HepG2 (cell line): ENCODE measurements around the gene PDGFA. TPM values are rescaled to one million over a fixed set of nuclear protein-coding genes. Genes with fewer than 3 reads are reported as not detected.

Source experiments
- ATF1 ChIP-seq: IDR thresholded peaks from 2 replicates; pipeline ENCODE4 v1.6.1; 2016; ENCODE audit warnings: mild to moderate bottlenecking, control low read depth
- CHCHD3 ChIP-seq: sonication (generic); formaldehyde crosslinking; IDR thresholded peaks from 2 replicates; pipeline ENCODE4 v1.8.0; 2022; ENCODE audit warnings: mild to moderate bottlenecking, missing genetic modification reagents, moderate library complexity
- GATA4 ChIP-seq: sonication (generic); IDR thresholded peaks from 2 replicates; pipeline ENCODE4 v1.6.1; 2016; ENCODE audit warnings: antibody characterized with exemption, low read depth, borderline replicate concordance
- HNRNPK ChIP-seq: fragments of 200-400 bp; formaldehyde crosslinking; IDR thresholded peaks from 2 replicates; pipeline ENCODE4 v1.6.1; 2018; ENCODE audit warnings: low read length, low read depth, moderate library complexity, mild to moderate bottlenecking; ENCODE audit not compliant: poor library complexity, severe bottlenecking
- KAT8 ChIP-seq: IDR thresholded peaks from 2 replicates; pipeline ENCODE4 v1.6.1; 2016; ENCODE audit warnings: missing genetic modification reagents, missing compliant biosample characterization
- KLF15 ChIP-seq: sonication (generic); formaldehyde crosslinking; IDR thresholded peaks from 2 replicates; pipeline ENCODE4 v1.8.1; 2023; ENCODE audit warnings: borderline replicate concordance, mild to moderate bottlenecking, inconsistent platforms, missing genetic modification reagents, mixed read lengths
- MEIS2 ChIP-seq: sonication (generic); formaldehyde crosslinking; IDR thresholded peaks from 2 replicates; pipeline ENCODE4 v1.9.0; 2021; ENCODE audit warnings: mild to moderate bottlenecking, missing genetic modification reagents
- NCOA2 ChIP-seq: sonication (generic); formaldehyde crosslinking; IDR thresholded peaks from 2 replicates; pipeline ENCODE4 v1.8.0; 2022; ENCODE audit warnings: inconsistent platforms
- NFE2L1 ChIP-seq: sonication (generic); formaldehyde crosslinking; IDR thresholded peaks from 2 replicates; pipeline ENCODE4 v1.4.0; 2020; ENCODE audit warnings: missing genetic modification reagents, mild to moderate bottlenecking, borderline replicate concordance
- RXRA ChIP-seq: sonication (generic); formaldehyde crosslinking; IDR thresholded peaks from 2 replicates; pipeline ENCODE4 v1.5.1; 2020; ENCODE audit warnings: missing genetic modification reagents
- SCMH1 ChIP-seq: sonication (generic); formaldehyde crosslinking; IDR thresholded peaks from 2 replicates; pipeline ENCODE4 v1.9.0; 2021; ENCODE audit warnings: missing genetic modification reagents, mild to moderate bottlenecking, borderline replicate concordance
- TCF7 ChIP-seq: sonication (generic); IDR thresholded peaks from 2 replicates; pipeline ENCODE4 v1.6.1; 2016; ENCODE audit warnings: antibody characterized with exemption, low read depth
- ZNF282 ChIP-seq: fragments of 450-650 bp; IDR thresholded peaks from 2 replicates; pipeline ENCODE4 v1.6.1; 2018; ENCODE audit not compliant: partially characterized antibody
- ZNF557 ChIP-seq: sonication (generic); formaldehyde crosslinking; IDR thresholded peaks from 2 replicates; pipeline ENCODE4 v1.4.0; 2020; ENCODE audit warnings: missing genetic modification reagents
- ZNF775 ChIP-seq: sonication (generic); formaldehyde crosslinking; IDR thresholded peaks from 2 replicates; pipeline ENCODE4 v1.4.0; 2020; ENCODE audit warnings: missing genetic modification reagents, mild to moderate bottlenecking, moderate library complexity, borderline replicate concordance
- ZSCAN12 ChIP-seq: sonication (generic); formaldehyde crosslinking; IDR thresholded peaks from 2 replicates; pipeline ENCODE4 v1.9.0; 2021; ENCODE audit warnings: mild to moderate bottlenecking, missing genetic modification reagents
- ZSCAN22 ChIP-seq: sonication (generic); formaldehyde crosslinking; IDR thresholded peaks from 2 replicates; pipeline ENCODE4 v1.4.0; 2020; ENCODE audit warnings: mild to moderate bottlenecking, missing genetic modification reagents
- polyA plus RNA-seq, 8 experiments: library from polyadenylated mRNA; depleted of rRNA in 3 of 8; stranded (reverse) in 7 of 8; unstranded in 1 of 8; fragments of >200 nt; fragmentation: Illumina TruSeq in 4 of 8; extraction: Trizol in 4 of 8; gene quantifications; 2 replicates each; pipeline versions ENCODE4 v1.2.1 to v1.2.3, GENCODE V29; 2011 to 2016; ENCODE audit warnings: low read depth in 4 of 8, missing spikeins in 1 of 8, mixed read lengths in 1 of 8; ENCODE audit not compliant: insufficient read depth in 1 of 8
- total RNA-seq, 5 experiments: library from RNA; depleted of rRNA; stranded (reverse); fragments of >200 nt; fragmentation: Illumina TruSeq; extraction: Trizol; gene quantifications; 2 replicates each; pipeline ENCODE4 v1.2.3, GENCODE V29; 2016; ENCODE audit warnings: low read depth in 1 of 5
- TF ChIP-seq, protein P1 (sequence below): sonication (generic); formaldehyde crosslinking; IDR thresholded peaks from 2 replicates; pipeline ENCODE4 v1.5.1; 2020; ENCODE audit warnings: mild to moderate bottlenecking, missing genetic modification reagents
- TF ChIP-seq, protein P2 (sequence below): fragments of 450-650 bp; IDR thresholded peaks from 2 replicates; pipeline ENCODE4 v1.6.1; 2017; ENCODE audit warnings: mild to moderate bottlenecking
- TF ChIP-seq, protein P3 (sequence below): sonication (generic); formaldehyde crosslinking; IDR thresholded peaks from 2 replicates; pipeline ENCODE4 v1.9.0; 2022; ENCODE audit warnings: missing genetic modification reagents, mild to moderate bottlenecking, borderline replicate concordance
- TF ChIP-seq, protein P4 (sequence below): sonication (generic); formaldehyde crosslinking; IDR thresholded peaks from 2 replicates; pipeline ENCODE4 v1.5.0; 2020; ENCODE audit warnings: missing genetic modification reagents, mild to moderate bottlenecking, borderline replicate concordance

The PDGFA gene
- total and polyA plus RNA-seq, 2 of the 13 experiments (the other 11 are each of a cell fraction or from before 2014, with no cell fraction given): 1.5 to 3.4 TPM

DNA sequence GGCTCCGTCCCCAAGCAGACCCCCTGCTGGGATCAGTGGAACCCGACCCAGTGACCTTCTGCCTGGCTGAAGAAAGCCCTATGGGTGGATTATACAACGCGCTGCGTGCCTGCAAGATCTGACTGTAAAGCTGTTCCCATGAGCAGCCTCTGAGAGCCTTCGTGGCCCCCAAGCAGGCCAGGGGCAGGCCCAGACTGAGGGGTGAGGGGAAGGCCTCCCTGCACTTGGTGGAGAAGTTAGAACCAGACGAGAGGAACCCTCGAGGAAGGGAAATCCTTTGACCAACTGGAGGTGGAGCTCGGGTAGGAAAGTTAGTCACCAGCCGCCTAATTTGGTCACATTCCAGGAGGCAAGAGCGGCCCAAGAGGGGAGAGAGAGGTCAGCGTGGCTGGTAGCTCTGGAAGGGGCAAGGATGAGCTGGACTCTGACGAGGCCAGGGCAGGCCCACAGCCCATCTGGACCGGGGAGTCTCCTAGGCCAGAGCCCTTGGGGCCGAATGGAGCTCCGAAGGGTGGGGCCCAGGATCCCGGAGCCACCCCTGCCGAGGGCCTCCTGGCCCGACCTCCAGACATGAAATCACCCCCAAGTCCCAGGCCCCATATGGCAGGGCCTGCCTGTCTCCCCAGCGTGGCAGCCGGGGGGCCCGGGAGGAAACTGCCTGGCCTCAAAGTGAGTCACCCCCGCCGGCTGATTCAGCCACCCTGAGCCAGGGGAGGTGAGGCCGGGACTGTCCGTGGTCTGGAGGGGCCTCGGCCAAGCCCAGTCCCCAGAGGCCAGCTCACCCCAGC, 23.3 kb upstream of the PDGFA start (continued):
- no peak for TF ChIP-seq NFE2L1
- TF ChIP-seq CHCHD3: no peak
- TF ChIP-seq ATF1 (CRISPR knock-in tag): no peak
- no peak for TF ChIP-seq MEIS2 (CRISPR knock-in tag)
- TF ChIP-seq ZSCAN12 (CRISPR knock-in tag): no peak
- TF ChIP-seq SCMH1 (CRISPR knock-in tag): no peak
- TF ChIP-seq, protein P1, sequence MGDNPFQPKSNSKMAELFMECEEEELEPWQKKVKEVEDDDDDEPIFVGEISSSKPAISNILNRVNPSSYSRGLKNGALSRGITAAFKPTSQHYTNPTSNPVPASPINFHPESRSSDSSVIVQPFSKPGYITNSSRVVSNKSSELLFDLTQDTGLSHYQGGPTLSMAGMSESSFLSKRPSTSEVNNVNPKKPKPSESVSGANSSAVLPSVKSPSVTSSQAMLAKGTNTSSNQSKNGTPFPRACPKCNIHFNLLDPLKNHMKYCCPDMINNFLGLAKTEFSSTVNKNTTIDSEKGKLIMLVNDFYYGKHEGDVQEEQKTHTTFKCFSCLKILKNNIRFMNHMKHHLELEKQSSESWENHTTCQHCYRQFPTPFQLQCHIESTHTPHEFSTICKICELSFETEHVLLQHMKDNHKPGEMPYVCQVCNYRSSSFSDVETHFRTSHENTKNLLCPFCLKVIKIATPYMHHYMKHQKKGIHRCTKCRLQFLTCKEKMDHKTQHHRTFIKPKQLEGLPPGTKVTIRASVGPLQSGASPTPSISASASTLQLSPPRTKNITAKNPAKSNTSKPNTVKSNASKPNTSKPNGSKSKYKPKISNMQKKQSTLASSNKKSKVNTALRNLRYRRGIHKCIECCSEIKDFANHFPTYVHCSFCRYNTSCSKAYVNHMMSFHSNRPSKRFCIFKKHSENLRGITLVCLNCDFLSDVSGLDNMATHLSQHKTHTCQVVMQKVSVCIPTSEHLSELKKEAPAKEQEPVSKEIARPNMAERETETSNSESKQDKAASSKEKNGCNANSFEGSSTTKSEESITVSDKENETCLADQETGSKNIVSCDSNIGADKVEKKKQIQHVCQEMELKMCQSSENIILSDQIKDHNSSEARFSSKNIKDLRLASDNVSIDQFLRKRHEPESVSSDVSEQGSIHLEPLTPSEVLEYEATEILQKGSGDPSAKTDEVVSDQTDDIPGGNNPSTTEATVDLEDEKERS (CRISPR knock-in tag): no peak
- no peak for TF ChIP-seq HNRNPK
- no peak for TF ChIP-seq NCOA2 (CRISPR knock-in tag)
- no peak for TF ChIP-seq KAT8 (CRISPR knock-in tag)
- TF ChIP-seq KLF15 (CRISPR knock-in tag): no peak
- TF ChIP-seq, protein P2, sequence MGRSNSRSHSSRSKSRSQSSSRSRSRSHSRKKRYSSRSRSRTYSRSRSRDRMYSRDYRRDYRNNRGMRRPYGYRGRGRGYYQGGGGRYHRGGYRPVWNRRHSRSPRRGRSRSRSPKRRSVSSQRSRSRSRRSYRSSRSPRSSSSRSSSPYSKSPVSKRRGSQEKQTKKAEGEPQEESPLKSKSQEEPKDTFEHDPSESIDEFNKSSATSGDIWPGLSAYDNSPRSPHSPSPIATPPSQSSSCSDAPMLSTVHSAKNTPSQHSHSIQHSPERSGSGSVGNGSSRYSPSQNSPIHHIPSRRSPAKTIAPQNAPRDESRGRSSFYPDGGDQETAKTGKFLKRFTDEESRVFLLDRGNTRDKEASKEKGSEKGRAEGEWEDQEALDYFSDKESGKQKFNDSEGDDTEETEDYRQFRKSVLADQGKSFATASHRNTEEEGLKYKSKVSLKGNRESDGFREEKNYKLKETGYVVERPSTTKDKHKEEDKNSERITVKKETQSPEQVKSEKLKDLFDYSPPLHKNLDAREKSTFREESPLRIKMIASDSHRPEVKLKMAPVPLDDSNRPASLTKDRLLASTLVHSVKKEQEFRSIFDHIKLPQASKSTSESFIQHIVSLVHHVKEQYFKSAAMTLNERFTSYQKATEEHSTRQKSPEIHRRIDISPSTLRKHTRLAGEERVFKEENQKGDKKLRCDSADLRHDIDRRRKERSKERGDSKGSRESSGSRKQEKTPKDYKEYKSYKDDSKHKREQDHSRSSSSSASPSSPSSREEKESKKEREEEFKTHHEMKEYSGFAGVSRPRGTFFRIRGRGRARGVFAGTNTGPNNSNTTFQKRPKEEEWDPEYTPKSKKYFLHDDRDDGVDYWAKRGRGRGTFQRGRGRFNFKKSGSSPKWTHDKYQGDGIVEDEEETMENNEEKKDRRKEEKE: no peak
- TF ChIP-seq GATA4: no peak
- TF ChIP-seq, protein P3, sequence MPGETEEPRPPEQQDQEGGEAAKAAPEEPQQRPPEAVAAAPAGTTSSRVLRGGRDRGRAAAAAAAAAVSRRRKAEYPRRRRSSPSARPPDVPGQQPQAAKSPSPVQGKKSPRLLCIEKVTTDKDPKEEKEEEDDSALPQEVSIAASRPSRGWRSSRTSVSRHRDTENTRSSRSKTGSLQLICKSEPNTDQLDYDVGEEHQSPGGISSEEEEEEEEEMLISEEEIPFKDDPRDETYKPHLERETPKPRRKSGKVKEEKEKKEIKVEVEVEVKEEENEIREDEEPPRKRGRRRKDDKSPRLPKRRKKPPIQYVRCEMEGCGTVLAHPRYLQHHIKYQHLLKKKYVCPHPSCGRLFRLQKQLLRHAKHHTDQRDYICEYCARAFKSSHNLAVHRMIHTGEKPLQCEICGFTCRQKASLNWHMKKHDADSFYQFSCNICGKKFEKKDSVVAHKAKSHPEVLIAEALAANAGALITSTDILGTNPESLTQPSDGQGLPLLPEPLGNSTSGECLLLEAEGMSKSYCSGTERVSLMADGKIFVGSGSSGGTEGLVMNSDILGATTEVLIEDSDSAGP (CRISPR knock-in tag): peak; percentile 15; the same call in 1 of the 2 replicates
- TF ChIP-seq RXRA: no peak
- TF ChIP-seq ZNF282: no peak
- TF ChIP-seq ZNF775 (CRISPR knock-in tag): no peak
- TF ChIP-seq, protein P4, sequence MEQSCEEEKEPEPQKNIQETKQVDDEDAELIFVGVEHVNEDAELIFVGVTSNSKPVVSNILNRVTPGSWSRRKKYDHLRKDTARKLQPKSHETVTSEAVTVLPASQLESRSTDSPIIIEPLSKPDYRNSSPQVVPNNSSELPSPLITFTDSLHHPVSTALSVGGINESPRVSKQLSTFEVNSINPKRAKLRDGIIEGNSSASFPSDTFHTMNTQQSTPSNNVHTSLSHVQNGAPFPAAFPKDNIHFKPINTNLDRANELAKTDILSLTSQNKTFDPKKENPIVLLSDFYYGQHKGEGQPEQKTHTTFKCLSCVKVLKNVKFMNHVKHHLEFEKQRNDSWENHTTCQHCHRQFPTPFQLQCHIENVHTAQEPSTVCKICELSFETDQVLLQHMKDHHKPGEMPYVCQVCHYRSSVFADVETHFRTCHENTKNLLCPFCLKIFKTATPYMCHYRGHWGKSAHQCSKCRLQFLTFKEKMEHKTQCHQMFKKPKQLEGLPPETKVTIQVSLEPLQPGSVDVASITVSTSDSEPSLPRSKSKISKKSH (CRISPR knock-in tag): 0 out of 2 replicates have a peak, but pooled peaks have one; percentile 26
- TF ChIP-seq ZNF557 (CRISPR knock-in tag): no peak
- no peak for TF ChIP-seq TCF7
- TF ChIP-seq ZSCAN22: no peak
